DND-41 (cell line): ENCODE measurements around the gene PRXL2A.

Experiments used
- ATAC-seq: fragments of 200-7000 bp; cut with Tn5 transposase; 3 replicates; pipeline ENCODE4 v1.9.1; 2021; ENCODE audit warnings: low read depth; ENCODE audit not compliant: insufficient read depth
- DNase-seq: peaks from one replicate; pipeline ENCODE4 v3.0.0-alpha.2; 2020
- H2AFZ ChIP-seq: 2 replicates; pipeline ENCODE4 v1.6.0; 2012; ENCODE audit warnings: low read depth, low read length
- H3K27ac ChIP-seq: 2 replicates; pipeline ENCODE4 v1.5.1; 2012; ENCODE audit warnings: low read length, inconsistent platforms
- H3K27me3 ChIP-seq: fragments of 200-600 bp; sonication (generic); 2 replicates; pipeline ENCODE4 v1.6.0; 2012; ENCODE audit warnings: low read length, mild to moderate bottlenecking, inconsistent platforms; ENCODE audit not compliant: insufficient read depth, poor library complexity
- H3K36me3 ChIP-seq: 2 replicates; pipeline ENCODE4 v1.5.1; 2012; ENCODE audit warnings: low read length, inconsistent platforms; ENCODE audit not compliant: insufficient read depth
- H3K4me1 ChIP-seq: 2 replicates; pipeline ENCODE4 v1.5.1; 2012; ENCODE audit warnings: mild to moderate bottlenecking, low read length; ENCODE audit not compliant: insufficient read depth
- H3K4me2 ChIP-seq: 2 replicates; pipeline ENCODE4 v1.6.0; 2012; ENCODE audit warnings: mild to moderate bottlenecking, moderate library complexity, low read length, inconsistent platforms; ENCODE audit not compliant: insufficient read depth
- H3K4me3 ChIP-seq, 2 experiments: fragments of 200-600 bp in 1 of 2; shearing (Covaris generic) in 1 of 2; 2 replicates each; pipeline ENCODE4 v1.5.1; 2012 to 2016; ENCODE audit warnings: inconsistent platforms in 2 of 2, low read length in 2 of 2, mild to moderate bottlenecking in 2 of 2, low read depth in 1 of 2, moderate library complexity in 1 of 2
- H3K79me2 ChIP-seq: 2 replicates; pipeline ENCODE4 v1.6.0; 2012; ENCODE audit warnings: low read length, inconsistent platforms; ENCODE audit not compliant: insufficient read depth
- H3K9ac ChIP-seq: 2 replicates; pipeline ENCODE4 v1.6.0; 2012; ENCODE audit warnings: low read depth, mild to moderate bottlenecking, inconsistent platforms, low read length, moderate library complexity
- H3K9me3 ChIP-seq: 2 replicates; pipeline ENCODE4 v1.5.1; 2012; ENCODE audit warnings: low read length, moderate library complexity, mild to moderate bottlenecking, inconsistent platforms; ENCODE audit not compliant: insufficient read depth, severe bottlenecking
- H4K20me1 ChIP-seq: 2 replicates; pipeline ENCODE4 v1.6.0; 2012; ENCODE audit warnings: low read length; ENCODE audit not compliant: insufficient read depth
- CTCF ChIP-seq: IDR thresholded peaks from 2 replicates; pipeline ENCODE4 v1.5.1; 2012; ENCODE audit warnings: borderline replicate concordance, low read length, moderate library complexity, mild to moderate bottlenecking; ENCODE audit not compliant: poor library complexity, severe bottlenecking; ENCODE audit errors: extremely low read depth
- EZH2 ChIP-seq: IDR thresholded peaks from 3 replicates; pipeline ENCODE4 v1.6.1; 2012; ENCODE audit warnings: borderline replicate concordance, low read depth, mild to moderate bottlenecking, moderate library complexity, low read length, inconsistent platforms; ENCODE audit not compliant: severe bottlenecking

The PRXL2A gene

GRCh38 chr10:80451132-80451531, 42.8 kb downstream of the PRXL2A start:
- H3K79me2 ChIP-seq: peaks cover 13% of the 10 kb centered on the region
- no peak overlapping the region for H3K27ac ChIP-seq
- peaks cover 8% of the 10 kb centered on the region for H3K27me3 ChIP-seq
- no peak overlapping the region for H3K9ac ChIP-seq
- DNase-seq (no peak), ATAC-seq (no peak)
- peaks cover 18% of the 10 kb centered on the region for H3K4me1 ChIP-seq
- peaks cover 14% of the 10 kb centered on the region for H4K20me1 ChIP-seq
- TF ChIP-seq EZH2 (no peak), CTCF (no peak)
- no peak overlapping the region for H3K4me2 ChIP-seq
- no peak overlapping the region for H2AFZ ChIP-seq
- H3K4me3 ChIP-seq: no peak overlapping the region
- H3K36me3 ChIP-seq: no peaks in the 10 kb centered on the region; the same call in 1 of the 2 replicates
- H3K9me3 ChIP-seq: no peaks in the 10 kb centered on the region

GRCh38 chr10:80452069-80452468, 43.7 kb downstream of the PRXL2A start:
- peaks cover 22% of the 10 kb centered on the region for H3K4me1 ChIP-seq
- no peak overlapping the region for H3K27ac ChIP-seq

GRCh38 chr10:80452640-80453039, 44.3 kb downstream of the PRXL2A start:
- Histone ChIP-seq H3K9ac (no peak overlapping the region), H3K4me2 (no peak overlapping the region), H3K9me3 (no peaks in the 10 kb centered on the region), H2AFZ (no peak overlapping the region), H3K4me3 (no peak overlapping the region), H3K27me3 (peaks cover 3% of the 10 kb centered on the region), H3K36me3 (no peaks in the 10 kb centered on the region; the same call in 1 of the 2 replicates), H4K20me1 (peaks cover 19% of the 10 kb centered on the region), H3K4me1 (peaks cover 25% of the 10 kb centered on the region), H3K79me2 (peaks cover 20% of the 10 kb centered on the region), H3K27ac (no peak overlapping the region)
- no peak for ATAC-seq
- no peak for TF ChIP-seq EZH2
- TF ChIP-seq CTCF: no peak
- DNase-seq: no peak

More at GRCh38 chr10:80452069-80452468, 43.7 kb downstream of the PRXL2A start:
- no peak overlapping the region for H3K4me3 ChIP-seq
- no peaks in the 10 kb centered on the region; the same call in 1 of the 2 replicates for H3K36me3 ChIP-seq
- no peak overlapping the region for H3K4me2 ChIP-seq
- peaks cover 4% of the 10 kb centered on the region for H3K27me3 ChIP-seq
- peaks cover 17% of the 10 kb centered on the region for H4K20me1 ChIP-seq
- H3K9ac ChIP-seq: no peak overlapping the region
- H2AFZ ChIP-seq: no peak overlapping the region
- TF ChIP-seq EZH2: no peak
- TF ChIP-seq CTCF: no peak
- DNase-seq (no peak), ATAC-seq (no peak)
- peaks cover 17% of the 10 kb centered on the region for H3K79me2 ChIP-seq
- no peaks in the 10 kb centered on the region for H3K9me3 ChIP-seq
